Measurements from ENCODE around the gene TPST2. TPM values are rescaled to one million over a fixed set of nuclear protein-coding genes. Genes with fewer than 3 reads are reported as not detected.

The TPST2 gene
- total RNA-seq, 1 donor from 2014 or later: 59.3 TPM

DNA sequence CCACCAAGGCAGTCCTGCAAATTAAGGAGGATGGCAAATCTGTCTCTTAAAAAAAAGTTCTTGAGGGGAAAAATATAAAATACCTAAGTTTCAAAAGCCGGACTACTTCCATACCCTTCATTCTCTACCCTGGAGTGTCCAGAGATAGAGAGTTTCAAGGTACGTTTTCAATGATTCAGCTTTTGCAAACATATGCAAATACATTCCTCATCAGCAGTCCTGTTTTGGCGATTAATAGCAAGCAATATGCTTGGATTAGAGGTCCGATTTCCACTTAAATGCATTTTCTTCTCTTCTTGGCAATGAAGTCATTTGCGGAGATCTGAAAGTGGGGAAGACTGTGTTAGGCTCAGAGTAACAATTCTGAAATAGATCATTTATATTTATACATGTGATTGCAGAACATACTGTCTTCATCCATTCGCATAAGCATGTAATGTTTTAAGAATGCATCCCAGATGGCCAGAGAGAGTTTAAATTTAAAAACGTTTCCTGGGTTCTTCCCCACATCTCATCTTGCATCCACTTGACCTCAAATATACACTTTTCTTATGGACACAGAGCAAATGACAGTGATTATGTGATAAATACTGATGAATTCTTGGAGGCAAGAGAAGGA, 63.9 kb downstream of the TPST2 start:
- H3K36me3 Mint-ChIP-seq (ENCODE audit: low read depth, unreplicated experiment): peaks cover 24% of the 10 kb centered on the region
- no peaks in the 10 kb centered on the region for H3K4me1 Mint-ChIP-seq (ENCODE audit: unreplicated experiment)
- TF ChIP-seq, protein P1, sequence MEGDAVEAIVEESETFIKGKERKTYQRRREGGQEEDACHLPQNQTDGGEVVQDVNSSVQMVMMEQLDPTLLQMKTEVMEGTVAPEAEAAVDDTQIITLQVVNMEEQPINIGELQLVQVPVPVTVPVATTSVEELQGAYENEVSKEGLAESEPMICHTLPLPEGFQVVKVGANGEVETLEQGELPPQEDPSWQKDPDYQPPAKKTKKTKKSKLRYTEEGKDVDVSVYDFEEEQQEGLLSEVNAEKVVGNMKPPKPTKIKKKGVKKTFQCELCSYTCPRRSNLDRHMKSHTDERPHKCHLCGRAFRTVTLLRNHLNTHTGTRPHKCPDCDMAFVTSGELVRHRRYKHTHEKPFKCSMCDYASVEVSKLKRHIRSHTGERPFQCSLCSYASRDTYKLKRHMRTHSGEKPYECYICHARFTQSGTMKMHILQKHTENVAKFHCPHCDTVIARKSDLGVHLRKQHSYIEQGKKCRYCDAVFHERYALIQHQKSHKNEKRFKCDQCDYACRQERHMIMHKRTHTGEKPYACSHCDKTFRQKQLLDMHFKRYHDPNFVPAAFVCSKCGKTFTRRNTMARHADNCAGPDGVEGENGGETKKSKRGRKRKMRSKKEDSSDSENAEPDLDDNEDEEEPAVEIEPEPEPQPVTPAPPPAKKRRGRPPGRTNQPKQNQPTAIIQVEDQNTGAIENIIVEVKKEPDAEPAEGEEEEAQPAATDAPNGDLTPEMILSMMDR (IDR thresholded peaks at IDR 0.05; ENCODE audit: unreplicated experiment): no peak

DNA sequence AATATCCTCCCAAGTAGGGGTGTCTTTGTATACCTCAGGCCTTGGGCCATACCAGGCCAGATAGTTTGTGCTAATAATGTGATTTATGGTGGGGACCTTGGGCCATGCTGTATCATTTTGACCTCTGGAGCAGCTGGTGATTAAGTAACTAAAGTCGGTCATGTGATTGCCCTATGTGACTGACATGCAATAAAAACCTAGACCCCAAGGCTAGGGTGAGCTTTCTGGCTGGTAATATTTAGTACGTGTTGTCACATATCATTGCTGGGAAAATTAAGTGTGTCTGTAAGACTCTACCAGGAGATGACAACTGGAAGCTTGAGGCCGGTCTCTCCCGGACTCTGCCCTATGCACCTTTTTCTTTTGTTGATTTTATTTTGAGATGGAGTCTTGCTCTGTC, 65.1 kb downstream of the TPST2 start:
- no peak for DNase-seq (ENCODE audit: low spot score)
- Mint-ChIP-seq H3K4me3 (ENCODE audit: unreplicated experiment) (no peak overlapping the region), H3K36me3 (ENCODE audit: low read depth, unreplicated experiment) (peaks cover 22% of the 10 kb centered on the region), H3K9me3 (ENCODE audit: unreplicated experiment) (no peaks in the 10 kb centered on the region), H3K27ac (ENCODE audit: unreplicated experiment) (no peak overlapping the region), H3K27me3 (ENCODE audit: unreplicated experiment) (peaks cover 5% of the 10 kb centered on the region), H3K4me1 (ENCODE audit: unreplicated experiment) (no peaks in the 10 kb centered on the region)
- TF ChIP-seq, protein P1 (IDR thresholded peaks at IDR 0.05; ENCODE audit: unreplicated experiment): no peak

More for the DNA sequence above, 63.9 kb downstream of the TPST2 start:
- Mint-ChIP-seq H3K9me3 (ENCODE audit: unreplicated experiment) (no peaks in the 10 kb centered on the region), H3K27me3 (ENCODE audit: unreplicated experiment) (peaks cover 5% of the 10 kb centered on the region), H3K4me3 (ENCODE audit: unreplicated experiment) (no peak overlapping the region), H3K27ac (ENCODE audit: unreplicated experiment) (no peak overlapping the region)
- no peak for DNase-seq (ENCODE audit: low spot score)

DNA sequence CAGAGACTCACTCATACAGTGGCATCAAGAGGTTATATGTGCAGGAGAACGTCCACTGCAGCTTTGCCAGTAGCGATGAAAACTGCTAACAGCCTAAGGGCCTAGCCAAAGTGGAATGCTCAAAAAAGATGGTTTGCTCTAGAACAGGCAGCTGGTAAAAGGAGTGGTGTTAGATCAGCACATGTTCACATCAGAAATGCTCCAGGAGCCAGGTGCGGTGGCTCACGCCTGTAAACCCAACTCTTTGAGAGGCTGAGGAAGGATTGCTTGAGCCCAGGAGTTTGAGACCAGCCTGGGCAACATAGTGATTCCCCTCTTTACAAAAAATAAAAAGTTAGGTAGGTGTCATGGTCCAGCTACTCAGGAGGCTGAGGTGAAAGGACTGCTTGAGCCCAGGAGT, 67.3 kb downstream of the TPST2 start:
- H3K27me3 Mint-ChIP-seq (ENCODE audit: unreplicated experiment): peaks cover 3% of the 10 kb centered on the region
- no peak overlapping the region for H3K27ac Mint-ChIP-seq (ENCODE audit: unreplicated experiment)
- H3K9me3 Mint-ChIP-seq (ENCODE audit: unreplicated experiment): no peaks in the 10 kb centered on the region
- DNase-seq (ENCODE audit: low spot score): no peak
- TF ChIP-seq, protein P1 (IDR thresholded peaks at IDR 0.05; ENCODE audit: unreplicated experiment): no peak
- H3K4me3 Mint-ChIP-seq (ENCODE audit: unreplicated experiment): no peak overlapping the region
- H3K4me1 Mint-ChIP-seq (ENCODE audit: unreplicated experiment): no peaks in the 10 kb centered on the region
- peaks cover 19% of the 10 kb centered on the region for H3K36me3 Mint-ChIP-seq (ENCODE audit: low read depth, unreplicated experiment)

DNA sequence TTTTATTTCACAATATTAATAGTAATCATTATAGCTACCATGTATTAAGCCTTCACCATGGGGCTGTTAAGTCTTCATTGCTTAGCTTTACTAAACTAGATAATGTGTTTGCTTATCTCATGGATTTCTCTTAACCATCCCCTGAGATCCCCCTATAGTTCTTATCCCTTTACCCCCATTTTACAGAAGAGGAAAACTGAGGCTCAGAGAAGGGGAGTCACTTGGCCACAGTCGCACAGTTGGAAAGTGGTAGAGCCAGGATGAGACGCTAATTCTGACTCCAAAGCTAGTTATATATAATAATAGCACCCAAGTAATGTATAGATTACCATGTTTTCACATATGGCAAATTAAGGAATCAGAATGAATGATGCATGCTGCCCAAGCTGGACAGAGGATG, 67.9 kb downstream of the TPST2 start:
- no peaks in the 10 kb centered on the region for H3K9me3 Mint-ChIP-seq (ENCODE audit: unreplicated experiment)
- no peak overlapping the region for H3K4me3 Mint-ChIP-seq (ENCODE audit: unreplicated experiment)

DNA sequence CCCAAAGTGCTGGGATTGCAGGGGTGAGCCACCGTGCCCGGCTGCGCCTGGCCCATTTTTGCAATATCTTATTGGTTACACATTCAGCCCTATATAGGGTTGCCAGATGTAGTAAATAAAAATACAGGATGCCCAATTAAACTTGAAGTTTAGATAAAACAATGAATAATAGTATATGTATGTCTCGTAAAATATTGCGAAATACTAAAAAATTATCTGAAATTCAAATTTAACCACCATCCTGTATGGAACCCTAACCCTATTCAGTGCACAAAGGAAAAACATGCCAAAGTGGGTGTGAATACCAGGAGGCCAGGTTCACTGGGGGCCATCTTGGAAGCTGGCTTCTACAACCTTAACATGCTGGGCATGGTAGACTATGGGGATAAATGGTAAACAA, 72.5 kb downstream of the TPST2 start:
- Mint-ChIP-seq H3K4me3 (ENCODE audit: unreplicated experiment) (no peak overlapping the region), H3K27me3 (ENCODE audit: unreplicated experiment) (peaks cover 7% of the 10 kb centered on the region), H3K27ac (ENCODE audit: unreplicated experiment) (no peak overlapping the region), H3K4me1 (ENCODE audit: unreplicated experiment) (peaks cover 12% of the 10 kb centered on the region), H3K36me3 (ENCODE audit: low read depth, unreplicated experiment) (no peaks in the 10 kb centered on the region), H3K9me3 (ENCODE audit: unreplicated experiment) (no peaks in the 10 kb centered on the region)
- TF ChIP-seq, protein P1 (IDR thresholded peaks at IDR 0.05; ENCODE audit: unreplicated experiment): no peak
- DNase-seq (ENCODE audit: low spot score): no peak

More for the DNA sequence above, 67.9 kb downstream of the TPST2 start:
- TF ChIP-seq, protein P1 (IDR thresholded peaks at IDR 0.05; ENCODE audit: unreplicated experiment): no peak
- Mint-ChIP-seq H3K4me1 (ENCODE audit: unreplicated experiment) (no peaks in the 10 kb centered on the region), H3K27ac (ENCODE audit: unreplicated experiment) (no peak overlapping the region), H3K27me3 (ENCODE audit: unreplicated experiment) (peaks cover 3% of the 10 kb centered on the region), H3K36me3 (ENCODE audit: low read depth, unreplicated experiment) (peaks cover 16% of the 10 kb centered on the region)
- no peak for DNase-seq (ENCODE audit: low spot score)
